ENCODE data around the gene F12.
A peak's percentile ranks its signal among the peaks of the same experiment; 100 is the strongest.

Gene F12

DNA sequence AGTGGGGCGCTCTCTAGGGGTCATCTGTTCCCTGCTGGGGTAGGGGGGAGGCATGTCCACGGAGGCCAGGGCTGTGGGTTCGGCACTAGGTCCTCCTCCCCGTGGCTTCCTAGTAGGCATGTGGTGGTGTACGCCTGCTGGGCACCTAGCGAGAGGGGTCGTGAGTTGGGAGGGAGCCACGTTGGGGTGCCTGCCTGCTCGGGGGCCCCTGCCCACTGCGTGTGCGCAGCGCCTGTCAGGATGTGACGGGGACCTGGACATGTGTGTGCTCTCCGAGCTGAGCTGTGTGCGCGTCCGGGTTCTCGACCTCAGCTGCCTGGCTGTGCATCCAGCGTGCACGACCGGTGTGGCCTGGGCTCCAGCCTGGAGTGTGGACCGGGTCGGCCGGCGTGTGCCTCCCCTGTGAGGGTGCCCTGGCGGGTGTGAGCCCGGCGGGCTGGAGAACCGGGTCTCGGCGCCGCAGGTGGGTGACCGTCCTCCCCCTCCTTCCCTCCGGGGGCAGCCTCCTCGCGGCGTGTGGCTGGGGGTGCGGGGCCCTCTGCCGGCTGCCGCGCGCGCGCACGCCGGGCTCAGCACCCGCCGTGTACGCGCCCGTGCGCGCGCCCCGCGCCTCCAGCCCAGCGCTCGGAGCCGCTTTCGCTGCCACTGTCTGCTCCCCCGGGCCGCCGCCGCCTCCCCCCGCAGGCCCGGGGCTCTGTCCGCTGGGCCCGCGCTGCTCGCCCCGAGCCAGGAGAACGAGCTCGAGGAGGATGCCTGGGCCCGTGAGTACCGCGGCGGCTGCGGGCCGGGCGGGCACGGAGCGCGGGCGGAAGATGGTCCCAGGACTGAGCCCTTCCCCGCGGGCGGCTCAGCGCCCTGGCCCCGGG is 37.1 kb upstream of the F12 start, which contains the start of gene PRR7:
Gene PRR7 (plus strand): TSS at position 615 of the 866 bp plus-strand sequence. CDS start 8,254 bp downstream, outside the sequence.
- peak; percentile 90 for DNase-seq

DNA sequence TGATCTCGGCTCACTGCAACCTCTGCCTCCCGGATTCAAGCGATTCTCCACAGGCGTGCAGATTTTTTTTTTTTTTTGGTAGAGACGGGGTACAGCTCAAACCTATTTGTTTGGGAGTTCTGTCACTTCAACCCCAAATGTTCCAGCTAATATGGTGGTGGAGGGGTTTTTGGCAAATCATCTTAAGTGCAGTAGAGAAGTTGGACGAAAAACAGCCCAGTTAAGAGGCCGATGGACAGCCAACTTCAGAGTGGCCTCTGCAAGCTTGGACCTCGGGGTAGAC is 36.5 kb upstream of the F12 start:
- DNase-seq = no peak

DNA sequence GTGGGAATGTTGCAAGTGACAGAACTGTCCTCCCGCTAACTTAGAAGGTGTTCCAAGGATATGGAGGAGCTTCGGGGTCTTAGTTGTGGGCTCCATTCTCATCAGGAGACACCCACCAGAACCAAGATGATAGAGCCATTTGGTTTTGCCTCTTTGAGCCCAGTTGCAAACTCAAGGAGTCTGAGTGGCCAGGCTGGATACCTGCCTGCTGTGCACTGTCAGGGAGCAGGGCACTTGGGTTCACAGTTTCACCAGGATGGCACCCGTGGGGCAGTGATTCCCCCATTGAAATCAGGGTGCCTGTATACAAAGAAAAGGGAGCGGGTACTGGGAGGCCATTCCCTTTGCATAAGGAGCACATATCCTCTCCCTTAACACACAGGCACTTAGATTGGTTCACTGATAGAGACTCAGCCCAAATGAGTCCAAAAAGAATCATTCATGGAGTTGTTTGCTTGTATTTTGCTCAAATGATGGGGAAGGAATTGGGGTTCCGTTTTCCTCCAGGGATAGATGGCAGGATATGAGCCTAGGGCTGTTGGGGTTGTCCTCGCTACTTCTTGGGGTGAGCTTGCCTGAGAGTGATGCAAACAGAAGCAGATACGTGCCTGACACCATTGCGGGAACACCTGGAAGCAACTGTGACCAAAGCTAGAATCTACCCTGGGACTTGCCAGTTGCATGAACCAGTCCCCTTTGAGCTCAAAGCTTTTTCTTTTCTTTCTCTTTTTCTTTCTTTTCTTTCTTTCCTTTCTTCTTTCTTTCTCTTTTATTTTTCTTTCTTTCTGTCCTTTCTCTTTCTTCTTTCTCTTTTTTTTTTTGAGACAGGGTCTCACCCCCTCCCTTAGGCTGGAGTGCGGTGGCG is 35.9 kb upstream of the F12 start:
- peak; percentile 69 for DNase-seq

DNA sequence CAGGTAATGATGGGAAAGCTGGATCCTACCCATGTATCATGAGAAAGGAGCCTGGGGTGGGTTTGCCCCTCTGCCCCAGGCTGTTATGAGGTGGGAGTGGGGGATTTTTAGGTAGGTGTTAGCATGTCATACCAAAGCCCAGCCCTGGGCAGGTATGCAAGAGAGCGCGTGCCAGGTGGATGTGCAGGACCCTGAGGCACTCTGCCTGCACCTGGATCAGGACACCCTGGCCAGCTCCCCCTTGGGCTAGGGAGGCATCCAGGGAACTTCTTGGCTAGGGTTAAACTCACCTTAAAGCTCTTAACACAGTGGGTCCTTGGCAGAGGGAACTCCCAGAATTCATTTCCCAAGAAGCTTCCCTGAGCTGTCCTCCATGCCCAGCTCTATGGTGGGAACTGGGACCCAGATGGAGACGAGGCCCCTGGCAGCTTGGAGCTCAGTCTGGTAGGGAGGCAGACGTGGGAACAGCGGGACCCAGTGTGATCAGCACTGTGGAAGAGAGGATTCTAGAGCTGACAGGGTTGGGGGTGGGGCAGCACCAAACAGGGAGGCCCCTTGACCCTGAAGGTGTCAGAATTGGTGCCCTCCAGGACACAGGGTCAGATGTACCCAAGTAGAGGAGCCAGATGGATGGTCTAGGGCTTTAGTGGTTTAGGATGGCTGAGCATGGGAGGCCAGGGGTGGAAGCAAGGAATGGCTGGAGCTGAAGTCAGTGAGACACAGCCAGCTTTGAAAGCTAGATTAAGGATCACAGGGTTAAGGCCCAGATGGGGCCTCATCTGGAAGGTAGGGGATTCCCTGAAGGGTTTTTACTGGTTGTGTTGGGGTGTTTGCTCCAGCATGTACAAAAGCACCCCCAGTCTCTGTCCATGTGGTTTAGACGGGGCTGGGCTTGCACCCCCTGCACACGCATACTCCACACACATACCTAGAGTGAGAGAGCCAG is 35.0 kb upstream of the F12 start:
- DNase-seq = peak; percentile 72

DNA sequence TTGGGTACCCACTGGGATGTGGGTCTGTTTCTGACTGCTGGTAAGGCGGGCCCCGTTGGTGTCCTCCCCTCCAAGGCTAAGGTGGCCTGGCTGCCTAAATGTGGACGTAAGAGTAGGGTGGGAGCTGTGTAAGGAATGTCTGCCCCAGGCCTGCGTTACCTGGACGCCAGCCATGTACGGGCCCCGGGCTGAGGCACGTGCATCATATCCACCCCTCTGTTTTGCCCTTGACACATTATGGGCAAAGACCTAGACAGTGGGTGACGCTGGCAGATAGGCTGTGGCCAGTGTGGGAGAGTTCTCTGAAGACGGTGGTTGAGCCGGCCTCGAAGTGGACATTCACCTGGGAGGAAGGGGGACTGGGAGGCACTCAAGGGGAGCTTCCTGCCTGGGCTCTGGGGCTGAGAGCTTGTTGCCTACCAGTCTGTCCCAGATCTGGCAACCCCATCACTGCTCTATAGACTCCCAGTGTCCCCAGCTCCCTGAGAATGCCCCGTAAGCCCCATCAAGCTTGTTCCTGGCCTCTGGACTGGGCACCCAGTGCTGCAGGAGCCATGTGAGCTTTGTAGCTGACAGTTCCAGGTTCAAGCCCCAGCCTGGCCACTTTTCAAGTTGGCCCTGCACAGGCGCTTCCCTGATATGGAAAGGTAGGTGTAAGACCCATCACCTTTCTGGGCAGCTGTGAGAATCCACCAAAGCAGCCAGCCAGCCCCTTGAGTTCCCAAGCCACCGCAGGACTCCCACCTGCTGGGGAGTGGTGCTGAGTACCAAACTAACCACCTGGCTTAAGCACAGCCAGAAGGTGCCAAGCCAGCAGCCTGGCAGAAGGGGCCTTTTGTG is 34.0 kb upstream of the F12 start:
- DNase-seq = peak; percentile 61

DNA sequence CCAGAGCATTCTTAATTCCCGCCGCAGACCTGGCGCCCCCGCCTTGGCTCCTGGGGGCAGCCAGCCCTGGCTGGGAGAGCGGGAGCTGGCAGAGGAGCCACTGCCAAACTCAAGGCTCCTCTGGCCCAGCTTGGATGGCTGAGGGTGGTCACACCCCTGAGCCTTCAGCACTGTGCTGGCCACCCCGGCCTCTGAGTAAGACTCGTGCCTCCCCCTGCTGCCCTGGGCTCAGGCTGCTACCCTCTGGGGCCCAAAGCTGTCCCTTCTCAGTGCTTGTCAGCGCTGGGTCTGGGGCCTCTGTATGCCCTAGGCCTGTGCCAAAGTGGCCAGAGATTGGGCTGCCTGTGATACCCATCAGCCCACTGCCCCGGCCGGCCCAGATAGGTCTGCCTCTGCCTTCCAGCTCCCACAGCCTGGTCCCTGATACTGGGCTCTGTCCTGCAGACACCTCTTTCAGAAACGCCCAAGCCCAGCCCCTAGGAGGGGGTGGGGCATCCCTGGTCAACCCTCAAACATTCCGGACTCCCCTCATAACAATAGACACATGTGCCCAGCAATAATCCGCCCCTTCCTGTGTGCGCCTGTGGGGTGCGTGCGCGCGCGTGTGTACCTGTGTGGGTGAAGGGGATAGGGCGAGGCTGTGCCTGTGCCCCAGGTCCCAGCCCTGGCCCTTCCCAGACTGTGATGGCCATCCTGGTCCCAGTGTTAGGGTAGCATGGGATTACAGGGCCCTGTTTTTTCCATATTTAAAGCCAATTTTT is 32.9 kb upstream of the F12 start:
- no peak for DNase-seq

DNA sequence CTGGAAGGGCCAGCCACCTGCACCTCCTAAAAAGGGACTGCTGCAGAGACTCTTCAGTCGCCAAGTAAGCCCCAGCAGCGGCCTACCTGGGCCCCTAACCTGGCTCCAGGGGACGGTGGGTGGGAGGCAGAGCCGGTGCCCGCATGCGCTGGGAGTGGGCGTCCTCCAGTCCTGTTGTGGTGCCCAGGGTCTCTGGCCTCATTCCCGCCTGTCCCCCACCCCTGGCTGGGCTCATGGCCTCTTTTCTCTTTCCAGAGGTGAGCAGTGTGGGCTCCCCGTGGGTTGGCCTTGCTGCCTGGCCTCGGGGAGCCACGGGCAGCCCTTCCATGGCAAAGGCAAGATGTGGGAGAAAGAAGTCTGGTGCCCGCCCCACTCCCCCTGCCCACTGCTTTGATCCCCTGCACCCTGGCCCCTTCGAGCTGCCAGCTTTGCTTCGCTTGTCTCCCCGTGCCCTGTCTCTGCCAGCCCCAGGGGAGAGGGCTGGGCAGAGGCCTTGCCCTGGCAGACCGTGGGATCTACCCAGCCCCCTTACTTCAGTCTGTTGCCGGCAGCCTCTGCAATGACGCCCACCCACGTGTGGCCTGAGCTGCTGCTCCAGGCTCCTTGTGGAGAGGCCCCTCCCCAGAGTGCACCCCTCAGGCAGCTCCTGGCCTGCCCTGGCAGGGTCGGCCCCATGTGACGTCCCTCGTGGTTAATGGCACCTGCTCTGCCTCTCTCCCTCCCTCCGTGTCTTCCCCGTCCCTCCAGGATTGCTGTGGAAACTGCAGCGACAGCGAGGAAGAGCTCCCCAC is 31.8 kb upstream of the F12 start:
- DNase-seq = no peak

DNA sequence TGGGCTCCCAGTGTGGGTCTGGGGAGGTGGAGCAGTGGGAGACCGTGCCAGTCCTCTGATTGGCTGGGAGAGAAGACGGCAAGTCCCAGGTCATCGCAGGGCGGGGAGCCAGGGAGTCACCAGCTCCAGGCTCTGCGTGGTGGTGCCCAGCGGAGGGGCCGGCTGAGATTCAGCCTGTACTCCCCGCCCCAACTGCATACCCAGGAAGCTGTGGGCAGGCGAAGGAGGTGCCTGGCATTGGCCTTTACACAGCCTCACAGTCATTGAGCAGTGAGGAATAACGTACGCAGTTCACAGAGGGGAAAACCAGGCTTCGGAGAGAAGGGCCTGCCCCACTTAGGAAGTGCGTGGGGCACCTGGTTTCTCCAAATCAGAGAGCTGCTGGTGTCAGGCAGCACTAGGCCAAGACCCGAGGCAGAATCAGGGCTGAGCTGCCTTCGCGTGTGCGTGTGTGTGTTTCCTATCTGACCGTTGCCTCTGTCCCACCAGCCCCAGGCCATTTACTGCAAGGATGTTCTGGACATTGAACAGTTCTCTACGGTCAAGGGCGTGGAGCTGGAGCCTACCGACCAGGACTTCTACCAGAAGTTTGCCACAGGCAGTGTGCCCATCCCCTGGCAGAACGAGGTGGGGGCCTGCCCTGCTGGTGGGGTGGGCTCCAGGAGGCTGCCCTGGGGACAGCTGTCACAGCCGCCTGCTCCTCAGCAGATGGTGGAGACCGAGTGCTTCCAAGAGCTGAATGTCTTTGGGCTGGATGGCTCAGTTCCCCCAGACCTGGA is 31.0 kb upstream of the F12 start:
- peak; percentile 65 for DNase-seq

DNA sequence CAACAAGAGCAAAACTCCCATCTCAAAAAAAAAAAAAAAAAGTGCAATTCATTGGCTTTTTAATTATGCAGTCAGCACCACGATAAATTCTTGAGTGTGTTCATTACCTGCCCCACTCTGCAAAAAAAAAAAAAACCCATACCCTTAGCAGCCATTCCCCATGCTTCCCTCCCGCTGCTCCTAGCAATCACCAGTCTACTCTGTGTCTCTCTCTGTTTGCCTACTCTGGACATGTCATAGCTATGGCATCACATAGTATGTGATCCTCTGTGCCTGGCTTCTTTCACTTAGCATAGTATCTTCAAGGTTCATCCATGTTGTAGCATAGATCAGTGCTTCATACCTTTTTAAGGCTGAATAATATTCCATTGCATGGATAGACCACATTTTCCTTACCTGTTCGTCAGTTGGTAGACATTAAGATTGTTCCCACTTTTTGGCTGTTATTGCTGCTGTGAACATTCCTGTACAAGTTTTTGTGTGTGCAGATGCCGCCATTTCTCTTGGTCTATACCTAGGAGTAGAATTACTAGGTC is 30.2 kb upstream of the F12 start:
- no peak for DNase-seq

DNA sequence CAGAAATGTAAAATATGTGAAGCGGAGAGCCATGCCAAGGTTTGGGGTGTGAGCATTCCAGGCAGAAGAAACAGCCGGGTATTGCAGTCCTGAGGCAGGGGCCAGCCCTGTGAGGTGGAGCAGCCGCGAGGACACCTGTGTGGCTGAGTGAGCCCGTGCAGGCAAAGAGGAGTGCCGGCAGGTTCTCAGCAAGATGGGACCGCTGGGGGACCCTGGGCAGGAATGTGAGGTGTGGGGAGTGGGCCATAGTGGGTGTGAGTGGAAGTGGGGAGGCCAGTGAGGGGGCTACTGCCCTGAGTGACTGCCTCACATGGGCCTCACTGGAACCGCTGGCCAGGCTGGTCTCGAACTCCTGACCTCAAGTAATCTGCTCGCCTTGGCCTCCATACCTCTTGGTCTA is 29.1 kb upstream of the F12 start:
- no peak for DNase-seq

DNA sequence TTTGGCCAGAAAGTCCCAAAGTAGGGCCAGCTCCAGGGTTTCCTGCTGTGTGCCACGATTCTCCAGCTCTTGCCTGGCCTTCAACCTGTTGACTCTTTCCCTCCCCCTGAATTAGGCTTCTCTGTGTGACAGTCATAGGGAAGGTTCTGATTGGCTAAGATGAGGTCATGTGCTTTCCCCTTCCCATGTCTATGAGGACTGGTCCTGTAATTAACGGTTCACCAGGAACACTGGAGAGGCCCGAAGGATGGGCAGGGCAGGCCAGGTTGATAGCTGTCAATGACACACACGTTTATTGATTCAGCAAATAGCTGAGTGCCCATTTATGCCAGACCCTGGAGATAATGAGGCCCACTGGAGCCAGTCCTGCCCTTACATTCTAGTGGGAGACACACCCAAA is 28.3 kb upstream of the F12 start:
- DNase-seq = no peak

DNA sequence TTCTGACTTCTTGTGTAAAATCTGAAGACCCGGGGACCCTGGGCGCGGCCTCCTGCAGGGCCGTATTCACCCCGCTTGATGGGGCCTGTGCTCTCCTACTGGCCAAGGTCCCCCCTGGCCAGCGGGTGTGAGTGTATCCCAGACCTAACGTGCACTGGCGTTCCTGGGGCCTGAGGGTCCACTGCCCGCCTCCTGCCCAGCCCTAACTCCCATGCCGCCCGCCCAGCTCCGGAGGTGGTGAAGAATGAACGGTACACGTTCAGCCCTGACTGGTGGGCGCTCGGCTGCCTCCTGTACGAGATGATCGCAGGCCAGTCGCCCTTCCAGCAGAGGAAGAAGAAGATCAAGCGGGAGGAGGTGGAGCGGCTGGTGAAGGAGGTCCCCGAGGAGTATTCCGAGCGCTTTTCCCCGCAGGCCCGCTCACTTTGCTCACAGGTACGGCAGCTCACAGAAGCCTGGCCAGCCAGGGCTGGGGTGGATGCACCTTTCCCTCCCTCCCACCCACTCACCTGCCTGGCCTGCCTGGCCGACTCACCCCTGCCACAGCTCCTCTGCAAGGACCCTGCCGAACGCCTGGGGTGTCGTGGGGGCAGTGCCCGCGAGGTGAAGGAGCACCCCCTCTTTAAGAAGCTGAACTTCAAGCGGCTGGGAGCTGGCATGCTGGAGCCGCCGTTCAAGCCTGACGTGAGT is 26.6 kb upstream of the F12 start:
- DNase-seq = no peak

DNA sequence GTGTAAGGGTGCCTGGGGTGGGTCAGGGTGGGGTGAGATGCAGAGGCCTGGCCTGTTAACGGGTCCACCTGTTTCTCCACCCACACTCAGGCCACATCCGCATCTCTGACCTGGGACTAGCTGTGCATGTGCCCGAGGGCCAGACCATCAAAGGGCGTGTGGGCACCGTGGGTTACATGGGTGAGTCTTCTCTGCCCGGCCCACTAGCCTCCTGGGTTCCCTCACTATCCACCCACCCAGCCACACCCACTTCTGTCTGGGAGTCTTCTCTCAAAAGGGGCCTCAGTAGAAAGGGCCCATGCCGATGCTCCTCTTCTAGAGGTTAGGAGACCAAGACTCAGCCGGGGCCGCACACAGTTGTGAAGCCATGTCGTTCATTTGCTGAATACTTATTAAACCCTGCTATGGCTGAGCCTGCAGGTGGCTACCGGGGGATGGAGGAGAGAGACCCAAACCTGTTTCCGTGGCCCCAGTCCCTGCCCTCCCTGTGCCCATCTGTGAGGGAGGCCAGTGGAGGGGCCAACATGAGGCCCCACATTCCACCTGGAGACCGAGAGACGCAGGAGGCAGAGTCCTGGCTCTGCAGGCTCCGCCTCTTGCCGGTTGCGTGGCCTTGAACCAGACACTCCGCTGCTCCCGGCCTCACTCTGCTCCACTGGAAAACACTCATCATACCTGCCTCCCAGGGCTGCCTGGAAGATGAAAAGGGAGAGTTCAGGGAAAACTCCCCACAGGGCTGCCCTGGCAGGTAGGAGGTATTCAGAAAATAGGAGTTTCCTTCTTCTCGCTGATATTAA is 25.8 kb upstream of the F12 start:
- DNase-seq = no peak

DNA sequence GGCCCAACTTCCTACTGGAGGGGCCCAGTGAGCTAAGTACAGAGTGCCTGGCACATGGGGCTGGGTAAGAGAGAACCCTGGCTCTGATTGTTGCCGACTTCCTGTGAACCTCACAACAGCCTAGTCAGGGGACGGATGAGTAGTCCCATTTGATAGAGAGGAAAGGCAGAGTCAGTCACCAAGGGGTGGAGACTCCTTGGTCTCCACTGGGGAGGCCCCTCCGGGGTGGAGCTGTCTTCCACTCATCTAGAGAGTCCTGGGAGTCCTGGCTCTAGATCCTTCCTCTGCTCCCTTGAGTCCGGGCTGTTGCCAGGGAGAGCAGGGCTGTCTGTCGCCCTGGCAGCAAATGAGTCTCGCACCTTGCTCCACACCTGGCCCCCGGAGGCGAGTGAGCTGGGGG is 25.1 kb upstream of the F12 start:
- DNase-seq = peak; percentile 73

DNA sequence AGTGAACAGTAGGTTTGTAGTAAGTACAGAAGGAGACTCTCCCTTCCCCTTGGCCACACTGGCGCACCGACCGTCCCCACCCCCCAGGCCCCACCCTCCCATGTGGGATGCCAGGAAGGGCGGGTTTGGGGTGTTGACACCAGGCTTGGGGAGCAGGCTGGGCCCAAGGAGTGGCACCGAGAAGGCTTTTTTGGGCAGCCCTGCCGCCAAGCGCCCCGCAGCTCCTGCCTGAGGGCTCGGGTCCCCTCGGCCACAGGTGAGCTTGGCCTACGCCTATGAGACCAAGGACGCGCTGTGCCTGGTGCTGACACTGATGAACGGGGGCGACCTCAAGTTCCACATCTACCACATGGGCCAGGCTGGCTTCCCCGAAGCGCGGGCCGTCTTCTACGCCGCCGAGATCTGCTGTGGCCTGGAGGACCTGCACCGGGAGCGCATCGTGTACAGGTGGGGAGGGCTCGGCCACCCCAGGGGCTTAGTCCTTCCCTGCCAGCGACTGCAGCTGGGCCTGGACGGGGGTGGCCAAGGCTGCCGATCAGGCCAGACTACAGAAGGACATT is 24.4 kb upstream of the F12 start:
- DNase-seq = no peak

DNA sequence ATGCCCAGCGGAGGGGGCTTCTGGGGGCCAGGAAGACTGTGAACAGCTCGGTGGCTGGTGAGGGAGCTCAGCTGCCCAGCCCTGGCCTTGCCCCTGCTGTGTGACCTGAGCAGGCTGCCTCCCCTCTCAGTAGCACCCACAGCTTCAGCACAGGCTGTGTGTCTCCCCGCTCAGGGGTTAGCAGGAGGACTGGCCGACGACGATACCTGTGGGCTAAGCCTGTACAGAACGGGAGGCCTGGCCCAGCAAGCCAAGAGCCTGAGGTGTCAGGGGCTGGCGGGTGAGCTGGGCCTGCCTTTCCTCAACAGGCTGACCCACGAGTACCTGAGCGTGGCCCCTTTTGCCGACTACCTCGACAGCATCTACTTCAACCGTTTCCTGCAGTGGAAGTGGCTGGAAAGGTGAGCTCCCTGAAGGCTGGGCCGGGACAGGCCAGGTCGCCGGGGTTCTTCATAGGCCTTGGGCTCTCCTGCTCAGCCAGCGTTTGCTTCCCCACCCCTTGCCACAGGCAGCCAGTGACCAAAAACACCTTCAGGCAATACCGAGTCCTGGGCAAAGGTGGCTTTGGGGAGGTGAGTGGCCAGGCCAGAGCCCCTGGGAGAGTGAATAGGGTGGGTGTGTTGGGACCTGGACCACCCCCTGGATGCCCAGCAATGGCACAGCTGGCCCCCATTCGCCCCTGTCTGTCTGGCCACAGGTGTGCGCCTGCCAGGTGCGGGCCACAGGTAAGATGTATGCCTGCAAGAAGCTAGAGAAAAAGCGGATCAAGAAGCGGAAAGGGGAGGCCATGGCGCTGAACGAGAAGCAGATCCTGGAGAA is 23.7 kb upstream of the F12 start:
- peak; percentile 59 for DNase-seq

Data from activated CD8-positive, alpha-beta memory T cell treated with anti-CD3 and anti-CD28 coated beads for 24 hours (primary cell).